Lower leg skin (tissue), 4 donors: ENCODE data around the gene REXO4. TPM values are rescaled to one million over a fixed set of nuclear protein-coding genes. Genes with fewer than 3 reads are reported as not detected.

Experiments used
- DNase-seq, 2 donors: peaks; one replicate each; pipeline ENCODE4 v3.0.0-alpha.2; 2019; ENCODE audit warnings: low spot score in 2 of 2
- H3K4me3 ChIP-seq: fragments of 200-600 bp; sonication (generic); 2 replicates; pipeline ENCODE4 v1.5.1; 2017; ENCODE audit warnings: mild to moderate bottlenecking, low read depth; ENCODE audit not compliant: poor library complexity, severe bottlenecking
- POLR2A ChIP-seq, 2 donors: fragments of 450-650 bp; IDR thresholded peaks; one replicate each; pipeline ENCODE4 v1.6.1; 2016 to 2017; ENCODE audit warnings: antibody characterized with exemption in 2 of 2, mild to moderate bottlenecking in 1 of 2, moderate library complexity in 1 of 2
- WGBS, 2 donors: methylation state at CpG; one replicate each; pipeline ENCODE4 v1.1.5; 2018; 5-methylcytosine and 5-hydroxymethylcytosine counted together
- intact Hi-C: fragments of 100-400 bp; cut with DNase I; formaldehyde crosslinking; loops from one replicate; pipeline ENCODE4 v1.15.0; 2023; ENCODE audit warnings: low total_unique reads
- total RNA-seq, 4 donors: library from RNA; depleted of rRNA; stranded (reverse); fragments of >200 nt; gene quantifications; one replicate each; pipeline ENCODE4 v1.1.0, GENCODE V29; 2016
- TF ChIP-seq, protein P1 (sequence below), 3 donors: fragments of 450-650 bp; IDR thresholded peaks; one replicate each; pipeline ENCODE4 v1.5.1; 2016; ENCODE audit warnings: antibody characterized with exemption in 3 of 3, mild to moderate bottlenecking in 3 of 3, moderate library complexity in 2 of 3

Gene REXO4
- total RNA-seq, 4 donors from 2014 or later = 18.8 to 26.5 (median 24.6) TPM

DNA sequence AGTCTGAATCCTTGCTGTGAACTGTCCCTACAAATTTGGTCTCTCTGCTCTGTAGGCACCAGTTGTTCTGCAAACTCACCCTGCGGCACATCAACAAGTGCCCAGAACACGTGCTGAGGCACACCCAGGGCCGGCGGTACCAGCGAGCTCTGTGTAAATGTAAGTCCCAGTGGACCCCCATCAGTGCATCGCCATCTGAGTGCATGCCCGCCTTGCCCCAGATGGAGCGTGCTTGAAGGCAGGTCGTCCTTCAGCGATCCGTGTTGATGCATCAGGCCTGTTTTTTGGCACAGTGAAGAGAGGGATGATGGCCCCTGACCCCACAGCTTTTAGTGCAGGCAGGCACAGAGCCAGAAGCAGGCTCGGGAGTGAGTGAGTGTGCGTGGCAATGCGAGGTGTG lies 60.2 kb downstream of the REXO4 start:
- H3K4me3 ChIP-seq = no peak overlapping the region
- DNase-seq = no peak
- TF ChIP-seq, protein P1, sequence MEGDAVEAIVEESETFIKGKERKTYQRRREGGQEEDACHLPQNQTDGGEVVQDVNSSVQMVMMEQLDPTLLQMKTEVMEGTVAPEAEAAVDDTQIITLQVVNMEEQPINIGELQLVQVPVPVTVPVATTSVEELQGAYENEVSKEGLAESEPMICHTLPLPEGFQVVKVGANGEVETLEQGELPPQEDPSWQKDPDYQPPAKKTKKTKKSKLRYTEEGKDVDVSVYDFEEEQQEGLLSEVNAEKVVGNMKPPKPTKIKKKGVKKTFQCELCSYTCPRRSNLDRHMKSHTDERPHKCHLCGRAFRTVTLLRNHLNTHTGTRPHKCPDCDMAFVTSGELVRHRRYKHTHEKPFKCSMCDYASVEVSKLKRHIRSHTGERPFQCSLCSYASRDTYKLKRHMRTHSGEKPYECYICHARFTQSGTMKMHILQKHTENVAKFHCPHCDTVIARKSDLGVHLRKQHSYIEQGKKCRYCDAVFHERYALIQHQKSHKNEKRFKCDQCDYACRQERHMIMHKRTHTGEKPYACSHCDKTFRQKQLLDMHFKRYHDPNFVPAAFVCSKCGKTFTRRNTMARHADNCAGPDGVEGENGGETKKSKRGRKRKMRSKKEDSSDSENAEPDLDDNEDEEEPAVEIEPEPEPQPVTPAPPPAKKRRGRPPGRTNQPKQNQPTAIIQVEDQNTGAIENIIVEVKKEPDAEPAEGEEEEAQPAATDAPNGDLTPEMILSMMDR (IDR thresholded peaks at IDR 0.05) = no peak
- TF ChIP-seq POLR2A (IDR thresholded peaks at IDR 0.05) = no peak
- intact Hi-C loops = no loop called here
- 63 to 77% methylated on average over 6 to 12 of the region's 14 CpGs for WGBS, 2 donors

DNA sequence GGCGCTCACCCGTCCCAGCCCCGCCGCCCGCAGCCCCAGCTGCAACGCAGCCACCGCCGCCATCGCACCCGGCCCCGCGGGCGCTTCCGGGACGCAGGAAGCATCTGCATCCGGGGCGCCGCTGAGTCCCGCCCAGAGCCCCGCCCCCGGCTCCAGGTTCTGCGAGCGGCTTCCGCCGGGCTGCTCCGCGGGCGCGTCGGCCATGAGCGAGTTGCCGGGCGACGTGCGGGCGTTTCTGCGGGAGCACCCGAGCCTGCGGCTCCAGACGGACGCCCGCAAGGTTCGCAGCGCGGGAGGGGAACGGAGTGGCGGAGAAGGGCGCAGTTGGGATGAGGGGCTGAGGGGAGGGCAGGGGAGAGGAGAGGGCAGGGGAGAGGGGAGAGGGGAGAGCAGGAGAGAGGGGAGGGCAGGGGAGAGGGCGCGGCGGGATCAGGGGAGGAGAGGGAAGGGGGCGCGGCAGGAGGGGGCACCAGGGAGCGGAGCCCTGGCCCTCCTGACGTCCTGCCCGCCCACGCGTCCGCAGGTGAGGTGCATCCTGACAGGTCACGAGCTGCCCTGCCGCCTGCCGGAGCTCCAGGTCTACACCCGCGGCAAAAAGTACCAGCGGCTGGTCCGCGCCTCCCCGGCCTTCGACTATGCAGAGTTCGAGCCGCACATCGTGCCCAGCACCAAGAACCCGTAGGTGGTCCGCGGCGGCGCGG lies 61.3 kb downstream of the REXO4 start, which contains the start of the genes SURF1 and SURF2:
Gene SURF1, minus strand, starts transcription at position 97 of the 701 bp plus-strand sequence. Its CDS starts 34 bp downstream, at position 63.
Gene SURF2, plus strand, starts transcription at position 160 of the 701 bp plus-strand sequence. Its CDS starts 43 bp downstream, at position 203.
- DNase-seq = peak; percentile 83 to 97
- H3K4me3 ChIP-seq = peak within 1 kb of the TSS; percentile 69
- intact Hi-C loops = no loop called here
- peak in 1 of 2 donors; percentile 23 for TF ChIP-seq POLR2A (IDR thresholded peaks at IDR 0.05)
- TF ChIP-seq, protein P1 (IDR thresholded peaks at IDR 0.05) = no peak
- WGBS, 2 donors = 1% methylated on average over 31 to 47 of the region's 78 CpGs

Other genes with a start within 250 kb of the REXO4 start
- gene OBP2B, start 208.8 kb downstream of the REXO4 start, total RNA-seq = 10 to 100 TPM in 2 of 4 donors, not detected in 2; 11.4 to 13.0 TPM
- 10 to 100 TPM in 2 of 4 donors, 1 to 10 TPM in 2; 1.4 to 18.4 (median 11.5) TPM for gene ABO, start 142.8 kb downstream of the REXO4 start, total RNA-seq
- 10 to 100 TPM; 21.7 to 37.4 (median 27.4) TPM for gene SURF6, start 81.8 kb downstream of the REXO4 start, total RNA-seq
- gene MED22, start 69.9 kb downstream of the REXO4 start, total RNA-seq = 10 to 100 TPM; 12.3 to 31.1 (median 26.9) TPM
- gene RPL7A, start 69.8 kb downstream of the REXO4 start, total RNA-seq = 1,000 to 10,000 TPM; 2,005 to 2,991 (median 2,631) TPM
- 10 to 100 TPM; 20.1 to 54.3 (median 36.3) TPM for gene SURF1, start 61.5 kb downstream of the REXO4 start, total RNA-seq
- gene SURF2, start 61.5 kb downstream of the REXO4 start, total RNA-seq = 10 to 100 TPM; 31.2 to 40.7 (median 35.4) TPM
- gene SURF4, start 42.0 kb downstream of the REXO4 start, total RNA-seq = 100 to 1,000 TPM in 2 of 4 donors, 10 to 100 TPM in 2; 84.2 to 114 (median 100) TPM
- gene STKLD1, start 41.6 kb downstream of the REXO4 start, total RNA-seq = 1 to 10 TPM in 2 of 4 donors, under 1 TPM in 1, not detected in 1; 0.54 to 7.0 (median 3.7) TPM
- gene ADAMTS13, start 4.4 kb upstream of the REXO4 start, total RNA-seq = 1 to 10 TPM; 1.1 to 2.7 (median 1.8) TPM
- 10 to 100 TPM in 1 of 4 donors, 1 to 10 TPM in 3; 4.1 to 10.6 (median 8.0) TPM for gene CACFD1, start 42.0 kb upstream of the REXO4 start, total RNA-seq
- gene SLC2A6, start 61.1 kb upstream of the REXO4 start, total RNA-seq = 1 to 10 TPM in 1 of 4 donors, under 1 TPM in 1, not detected in 2; 0.54 to 1.0 TPM
- gene MYMK, start 106.9 kb upstream of the REXO4 start, total RNA-seq = not detected
- gene ADAMTSL2, start 116.7 kb upstream of the REXO4 start, total RNA-seq = 1 to 10 TPM in 1 of 4 donors, under 1 TPM in 2, not detected in 1; 0.08 to 1.5 (median 0.32) TPM
- gene FAM163B, start 191.4 kb upstream of the REXO4 start, total RNA-seq = not detected
- gene DBH, start 218.4 kb upstream of the REXO4 start, total RNA-seq = under 1 TPM in 1 of 4 donors, not detected in 3; 0.06 TPM